ENCODE results near the gene GULP1.
A peak's percentile ranks its signal among the peaks of the same experiment; 100 is the strongest.

Gene GULP1

DNA sequence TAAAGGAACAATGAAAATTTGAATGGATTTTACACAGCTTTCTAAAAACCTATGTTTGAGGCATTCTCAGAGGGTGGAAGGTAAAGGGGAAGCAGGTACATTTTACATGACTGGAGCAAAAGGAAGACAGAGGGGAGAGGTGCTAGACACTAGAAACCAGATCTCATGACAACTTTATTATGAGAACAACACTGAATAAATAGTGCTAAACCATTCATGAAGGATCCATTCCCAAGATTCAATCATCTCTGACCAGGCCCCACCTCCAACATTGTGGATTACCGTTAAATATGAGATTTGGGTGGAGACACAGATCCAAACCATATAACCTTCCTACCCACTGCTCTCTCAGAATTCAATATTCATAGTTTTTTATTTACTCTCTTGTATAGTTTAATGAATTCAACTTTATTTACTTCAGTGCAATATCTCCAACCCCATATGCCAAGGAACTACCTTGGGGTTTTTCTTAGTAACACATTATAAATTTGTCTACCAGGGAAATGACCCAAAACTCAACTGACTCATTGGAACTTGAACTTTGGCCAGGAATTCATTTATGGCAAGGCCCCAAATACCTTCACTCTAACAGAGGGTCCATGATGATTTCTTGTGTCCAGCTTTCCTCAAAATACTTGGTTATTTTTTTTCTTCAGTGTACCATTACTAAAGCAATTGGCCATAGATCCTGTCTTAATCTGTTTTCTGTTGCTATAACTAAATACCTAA is 317.8 kb downstream of the GULP1 start:
- peaks cover 3% of the 10 kb centered on the region for H3K36me3 Mint-ChIP-seq (ENCODE audit: low read depth)
- TF ChIP-seq, protein P1, sequence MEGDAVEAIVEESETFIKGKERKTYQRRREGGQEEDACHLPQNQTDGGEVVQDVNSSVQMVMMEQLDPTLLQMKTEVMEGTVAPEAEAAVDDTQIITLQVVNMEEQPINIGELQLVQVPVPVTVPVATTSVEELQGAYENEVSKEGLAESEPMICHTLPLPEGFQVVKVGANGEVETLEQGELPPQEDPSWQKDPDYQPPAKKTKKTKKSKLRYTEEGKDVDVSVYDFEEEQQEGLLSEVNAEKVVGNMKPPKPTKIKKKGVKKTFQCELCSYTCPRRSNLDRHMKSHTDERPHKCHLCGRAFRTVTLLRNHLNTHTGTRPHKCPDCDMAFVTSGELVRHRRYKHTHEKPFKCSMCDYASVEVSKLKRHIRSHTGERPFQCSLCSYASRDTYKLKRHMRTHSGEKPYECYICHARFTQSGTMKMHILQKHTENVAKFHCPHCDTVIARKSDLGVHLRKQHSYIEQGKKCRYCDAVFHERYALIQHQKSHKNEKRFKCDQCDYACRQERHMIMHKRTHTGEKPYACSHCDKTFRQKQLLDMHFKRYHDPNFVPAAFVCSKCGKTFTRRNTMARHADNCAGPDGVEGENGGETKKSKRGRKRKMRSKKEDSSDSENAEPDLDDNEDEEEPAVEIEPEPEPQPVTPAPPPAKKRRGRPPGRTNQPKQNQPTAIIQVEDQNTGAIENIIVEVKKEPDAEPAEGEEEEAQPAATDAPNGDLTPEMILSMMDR (IDR thresholded peaks at IDR 0.05; ENCODE audit: unreplicated experiment in 3 of 3) = no peak
- no peak overlapping the region for H3K4me3 Mint-ChIP-seq
- H3K27ac Mint-ChIP-seq = peak overlapping the region in 2 of 3 experiments; percentile 8 to 48
- H3K9me3 Mint-ChIP-seq = no peaks in the 10 kb centered on the region
- H3K27me3 Mint-ChIP-seq (ENCODE audit: low read depth) = no peaks in the 10 kb centered on the region
- H3K4me1 Mint-ChIP-seq = peaks cover 6% of the 10 kb centered on the region

DNA sequence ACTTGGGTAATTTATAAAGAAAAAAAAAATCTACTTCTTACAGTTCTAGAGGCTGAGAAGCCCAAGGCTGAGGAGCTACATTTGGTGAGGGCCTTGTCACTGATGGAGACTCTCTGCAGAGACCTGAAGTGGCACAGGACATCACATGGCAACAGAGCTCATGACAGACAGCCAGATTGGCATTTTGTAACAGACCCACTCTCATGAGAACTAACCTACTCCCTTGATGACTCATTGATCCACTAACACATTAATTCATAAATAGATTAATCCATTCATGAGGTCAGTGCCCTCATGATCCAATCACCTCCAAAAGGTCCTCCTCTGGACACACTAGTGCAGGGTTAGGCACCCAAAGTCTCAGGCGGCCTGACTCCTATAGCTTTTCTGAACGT is 318.4 kb downstream of the GULP1 start:
- peak overlapping the region in 1 of 3 experiments; percentile 48 for H3K27ac Mint-ChIP-seq
- H3K36me3 Mint-ChIP-seq (ENCODE audit: low read depth) = peaks cover 3% of the 10 kb centered on the region
- H3K27me3 Mint-ChIP-seq (ENCODE audit: low read depth) = no peaks in the 10 kb centered on the region
- TF ChIP-seq, protein P1 (IDR thresholded peaks at IDR 0.05; ENCODE audit: unreplicated experiment in 3 of 3) = no peak
- H3K4me3 Mint-ChIP-seq = no peak overlapping the region
- H3K4me1 Mint-ChIP-seq = peaks cover 6% of the 10 kb centered on the region
- H3K9me3 Mint-ChIP-seq = no peaks in the 10 kb centered on the region

DNA sequence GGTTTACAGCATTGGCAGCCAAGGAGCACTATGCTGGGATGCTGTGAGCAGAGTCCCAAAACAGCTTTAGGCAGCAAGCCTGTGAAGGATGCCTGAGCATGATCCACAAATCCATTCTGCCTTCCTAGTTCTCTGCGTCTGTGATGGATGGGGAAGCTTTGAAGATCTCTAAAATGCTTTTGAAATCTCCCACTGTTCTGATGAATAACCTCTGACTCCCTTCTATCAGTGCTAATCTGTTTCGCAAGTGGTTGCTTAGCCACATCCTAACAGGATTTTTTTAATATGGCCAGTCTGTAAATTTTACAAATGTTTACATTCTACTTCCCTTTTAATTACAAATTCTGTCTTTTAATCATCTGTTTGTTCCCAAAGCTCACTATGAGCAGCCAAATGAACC is 319.2 kb downstream of the GULP1 start:
- TF ChIP-seq, protein P1 (IDR thresholded peaks at IDR 0.05; ENCODE audit: unreplicated experiment in 3 of 3) = no peak
- peaks cover 6% of the 10 kb centered on the region for H3K4me1 Mint-ChIP-seq

DNA sequence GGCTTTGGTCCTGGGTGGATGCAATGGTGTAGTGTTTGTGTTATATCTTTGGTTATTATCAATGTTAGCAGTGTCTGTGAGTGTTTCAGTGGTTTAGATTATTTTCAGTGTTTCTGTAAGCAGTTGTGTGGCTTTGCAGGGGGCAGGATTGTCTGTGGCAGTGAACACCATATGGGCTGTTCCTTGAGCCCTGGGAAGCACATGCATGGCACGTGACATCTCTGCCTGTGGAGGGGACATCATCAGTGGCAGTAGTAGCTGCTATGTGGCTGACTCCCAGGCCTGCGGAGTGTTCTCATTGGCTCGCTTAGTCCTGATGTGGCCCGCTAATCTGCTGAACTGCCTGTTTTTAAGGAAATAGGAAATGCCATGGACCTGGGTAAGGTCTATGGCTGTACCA is 327.5 kb downstream of the GULP1 start:
- no peak overlapping the region for H3K27ac Mint-ChIP-seq
- no peaks in the 10 kb centered on the region for H3K36me3 Mint-ChIP-seq (ENCODE audit: low read depth)
- peaks cover 6% of the 10 kb centered on the region for H3K9me3 Mint-ChIP-seq
- peaks cover 18% of the 10 kb centered on the region for H3K4me1 Mint-ChIP-seq
- TF ChIP-seq, protein P1 (IDR thresholded peaks at IDR 0.05; ENCODE audit: unreplicated experiment in 3 of 3) = no peak
- no peak overlapping the region for H3K4me3 Mint-ChIP-seq
- H3K27me3 Mint-ChIP-seq (ENCODE audit: low read depth) = no peaks in the 10 kb centered on the region

More for the DNA sequence above, 319.2 kb downstream of the GULP1 start:
- Mint-ChIP-seq H3K9me3 (no peaks in the 10 kb centered on the region), H3K27me3 (ENCODE audit: low read depth) (no peaks in the 10 kb centered on the region), H3K27ac (peak overlapping the region in 2 of 3 experiments; percentile 34 to 48), H3K4me3 (no peak overlapping the region), H3K36me3 (ENCODE audit: low read depth) (peaks cover under 1% of the 10 kb centered on the region)

DNA sequence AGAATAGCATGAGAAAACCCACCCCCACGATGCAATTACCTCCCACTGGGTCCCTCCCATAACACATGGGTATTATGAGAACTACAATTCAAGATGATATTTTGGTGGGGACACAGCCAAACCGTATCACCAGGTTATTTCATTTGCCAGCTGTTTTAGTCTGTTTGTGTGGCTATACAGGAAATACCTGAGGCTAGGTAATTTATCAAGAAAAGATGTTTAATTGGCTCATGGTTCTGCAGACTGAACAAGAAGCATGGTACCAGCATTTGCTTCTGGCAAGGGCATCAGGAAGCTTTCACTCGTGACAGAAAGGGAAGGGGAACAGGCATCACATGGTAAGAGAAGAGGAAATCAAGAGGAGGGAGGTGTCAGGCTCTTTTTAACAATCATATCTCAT is 329.2 kb downstream of the GULP1 start:
- peaks cover 6% of the 10 kb centered on the region for H3K9me3 Mint-ChIP-seq
- H3K36me3 Mint-ChIP-seq (ENCODE audit: low read depth) = no peaks in the 10 kb centered on the region
- peak overlapping the region in 1 of 3 experiments; percentile 99 for H3K27ac Mint-ChIP-seq
- peaks cover 33% of the 10 kb centered on the region for H3K4me1 Mint-ChIP-seq
- no peaks in the 10 kb centered on the region for H3K27me3 Mint-ChIP-seq (ENCODE audit: low read depth)
- TF ChIP-seq, protein P1 (IDR thresholded peaks at IDR 0.05; ENCODE audit: unreplicated experiment in 3 of 3) = no peak
- no peak overlapping the region for H3K4me3 Mint-ChIP-seq

Measured in nephron (organoid).